ENCODE measurements around the gene ZNF432.
A peak's percentile ranks its signal among the peaks of the same experiment; 100 is the strongest.
"Not testable (repeated sequence)": the region's sequence is repeated elsewhere in the genome, so short reads cannot be mapped to it uniquely, and the experiment has no call there.

Gene ZNF432

DNA sequence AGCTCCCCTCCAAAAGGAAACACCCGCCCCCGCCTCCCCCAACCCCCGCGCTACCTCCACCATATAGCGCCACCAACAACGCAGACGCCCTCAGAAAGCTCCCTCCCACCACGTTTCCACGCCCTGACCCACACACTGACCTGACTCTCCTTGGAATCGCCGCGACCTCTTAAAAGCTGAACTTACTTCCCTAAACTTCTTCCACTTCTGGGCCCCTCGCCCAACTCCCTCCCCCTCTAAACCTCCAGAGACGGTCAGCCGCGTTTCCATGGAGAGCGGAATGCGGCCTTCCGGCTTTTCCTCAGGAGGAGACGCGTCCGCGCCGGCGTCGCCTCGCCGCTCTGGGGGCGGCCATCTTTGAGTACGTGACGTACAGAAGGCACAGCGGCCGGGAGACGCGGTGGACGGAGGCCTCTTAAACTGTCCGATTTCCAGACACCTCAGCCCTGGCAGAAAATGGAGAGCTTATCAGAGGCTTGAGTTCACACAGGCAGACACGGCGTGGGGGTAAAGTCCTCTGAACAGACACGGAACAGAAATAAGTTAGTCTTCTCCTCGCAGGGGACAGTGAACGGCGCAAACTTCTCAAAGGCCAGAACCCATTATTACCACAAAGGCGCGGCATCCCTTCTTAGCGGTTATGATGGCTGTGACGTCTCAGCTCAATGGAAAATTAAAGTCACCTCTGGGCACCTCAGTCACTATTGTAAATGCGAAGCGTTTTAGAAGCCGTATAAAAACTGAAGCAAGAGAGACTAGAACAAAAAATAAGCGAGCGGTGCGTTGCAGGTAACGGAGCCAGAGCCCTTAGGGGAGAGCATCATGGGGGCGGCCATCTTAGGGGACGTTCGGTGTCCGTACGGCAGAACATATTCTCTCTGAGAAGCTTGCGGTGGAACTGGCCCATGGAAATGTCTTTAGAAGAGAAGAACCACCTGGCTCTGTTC is at the start of gene ZNF432:
Gene ZNF432 (minus strand): TSS at position 284 of the 947 bp plus-strand sequence. CDS start 1,970 bp downstream, outside the sequence.
- peak; percentile 74 for DNase-seq (ENCODE audit: low spot score)

GRCh38 chr19:52096416-52096815 is 47.8 kb upstream of the ZNF432 start:
- not testable (repeated sequence) for DNase-seq (ENCODE audit: low spot score)

GRCh38 chr19:52095172-52096014 is 46.8 kb upstream of the ZNF432 start, which contains the start of gene ZNF841:
ZNF841 (minus strand) TSS chr19:52095765; CDS start chr19:52084801, 10,964 bp downstream.
- peak; percentile 79 for DNase-seq (ENCODE audit: low spot score)

GRCh38 chr19:52094526-52095130 is 46.0 kb upstream of the ZNF432 start:
- no peak for DNase-seq (ENCODE audit: low spot score)

DNA sequence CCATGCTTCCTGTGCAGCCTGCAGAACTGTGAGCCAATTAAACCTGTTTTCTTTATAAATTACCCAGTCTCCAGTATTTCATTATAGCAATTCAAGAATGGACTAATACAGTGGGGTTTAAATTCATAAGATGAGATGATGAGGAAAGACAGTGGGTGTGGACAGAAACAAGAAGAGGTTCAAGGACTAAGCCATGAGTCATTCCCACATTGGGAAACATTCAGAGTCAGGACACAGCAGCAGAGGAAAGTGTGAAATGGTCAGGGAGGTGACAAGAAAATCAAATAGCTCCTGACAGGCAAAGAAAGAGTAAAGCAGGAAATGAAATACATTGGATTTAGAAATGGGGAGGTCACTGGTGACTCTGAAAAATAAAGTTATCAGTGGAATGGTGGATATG is 37.8 kb upstream of the ZNF432 start:
- no peak for DNase-seq (ENCODE audit: low spot score)

- no peak for DNase-seq (ENCODE audit: low spot score)
Measured at GRCh38 chr19:52070496-52070895, 21.9 kb upstream of the ZNF432 start.

GRCh38 chr19:52069653-52070052 is 21.0 kb upstream of the ZNF432 start:
- no peak for DNase-seq (ENCODE audit: low spot score)

GRCh38 chr19:52066258-52066863 is 17.7 kb upstream of the ZNF432 start:
- no peak for DNase-seq (ENCODE audit: low spot score)

DNA sequence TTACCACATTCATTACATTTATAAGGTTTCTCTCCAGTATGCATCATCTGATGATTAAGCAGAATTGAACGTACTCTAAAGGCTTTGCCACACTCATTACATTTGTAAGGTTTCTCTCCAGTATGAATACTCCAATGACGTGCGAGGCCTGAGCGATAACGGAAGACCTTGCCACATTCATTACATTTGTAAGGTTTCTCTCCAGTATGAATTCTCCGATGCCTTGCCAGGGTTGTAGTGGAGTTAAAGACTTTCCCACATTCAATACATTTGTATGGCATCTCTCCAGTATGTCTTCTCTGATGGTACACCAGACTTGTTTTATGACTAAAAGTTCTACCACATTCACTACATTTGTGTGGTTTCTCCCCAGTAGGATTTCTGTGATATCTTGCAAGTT is 16.8 kb upstream of the ZNF432 start:
- no peak for DNase-seq (ENCODE audit: low spot score)

- DNase-seq (ENCODE audit: low spot score) = not testable (repeated sequence)
Measured at GRCh38 chr19:52056480-52056879, 7.8 kb upstream of the ZNF432 start.

DNA sequence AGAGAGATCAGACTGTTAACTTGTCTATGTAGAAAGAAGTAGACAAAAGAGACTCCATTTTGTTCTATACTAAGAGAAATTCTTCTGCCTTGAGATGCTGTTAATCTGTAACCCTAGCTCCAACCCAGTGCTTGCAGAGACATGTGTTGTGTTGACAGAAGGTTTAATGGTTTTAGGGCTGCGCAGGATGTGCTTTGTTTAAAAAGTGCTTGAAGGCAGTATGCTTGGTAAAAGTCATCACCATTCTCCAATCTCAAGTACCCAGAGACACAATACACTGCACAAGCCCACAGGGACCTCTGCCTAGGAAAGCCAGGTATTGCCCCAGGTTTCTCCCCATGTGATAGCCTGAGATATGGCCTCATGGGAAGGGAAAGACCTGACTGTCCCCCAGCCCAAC is 3.1 kb upstream of the ZNF432 start:
- DNase-seq (ENCODE audit: low spot score) = not testable (repeated sequence)

GRCh38 chr19:52039169-52039568 is 9.5 kb downstream of the ZNF432 start:
- no peak for DNase-seq (ENCODE audit: low spot score)

- DNase-seq (ENCODE audit: low spot score) = no peak
Measured at GRCh38 chr19:52034051-52034728, 14.4 kb downstream of the ZNF432 start.

GRCh38 chr19:52028780-52029123 is 19.9 kb downstream of the ZNF432 start:
- DNase-seq (ENCODE audit: low spot score) = no peak

GRCh38 chr19:52028027-52028779 is 20.4 kb downstream of the ZNF432 start, which contains the start of gene ZNF614:
ZNF614 (minus strand) TSS chr19:52028379; CDS start chr19:52025745, 2,634 bp downstream.
- peak; percentile 73 for DNase-seq (ENCODE audit: low spot score)

DNA sequence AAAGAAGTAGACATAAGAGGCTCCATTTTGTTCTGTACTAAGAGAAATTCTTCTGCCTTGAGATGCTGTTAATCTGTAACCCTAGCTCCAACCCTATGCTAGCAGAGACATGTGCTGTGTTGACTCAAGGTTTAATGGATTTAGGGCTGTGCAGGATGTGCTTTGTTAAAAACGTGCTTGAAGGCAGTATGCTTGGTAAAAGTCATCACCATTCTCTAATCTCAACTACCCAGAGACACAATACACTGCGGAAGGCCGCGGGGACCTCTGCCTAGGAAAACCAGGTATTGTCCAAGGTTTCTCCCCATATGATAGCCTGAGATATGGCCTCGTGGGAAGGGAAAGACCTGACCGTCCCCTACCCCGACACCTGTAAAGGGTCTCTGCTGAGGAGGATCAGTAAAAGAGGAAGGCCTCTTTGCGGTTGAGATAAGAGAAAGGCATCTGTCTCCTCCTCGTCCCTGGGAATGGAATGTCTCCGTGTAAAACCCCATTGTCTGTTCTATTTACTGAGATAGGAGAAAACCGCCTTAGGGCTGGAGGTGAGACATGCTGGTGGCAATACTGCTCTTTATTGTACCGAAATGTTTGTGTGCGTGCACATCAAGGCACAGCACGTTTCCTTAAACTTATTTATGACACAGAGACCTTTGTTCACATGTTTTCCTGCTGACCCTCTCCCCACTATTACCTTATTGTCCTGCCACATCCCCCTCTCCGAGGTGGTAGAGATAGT is 22.2 kb downstream of the ZNF432 start:
- not testable (repeated sequence) for DNase-seq (ENCODE audit: low spot score)

DNA sequence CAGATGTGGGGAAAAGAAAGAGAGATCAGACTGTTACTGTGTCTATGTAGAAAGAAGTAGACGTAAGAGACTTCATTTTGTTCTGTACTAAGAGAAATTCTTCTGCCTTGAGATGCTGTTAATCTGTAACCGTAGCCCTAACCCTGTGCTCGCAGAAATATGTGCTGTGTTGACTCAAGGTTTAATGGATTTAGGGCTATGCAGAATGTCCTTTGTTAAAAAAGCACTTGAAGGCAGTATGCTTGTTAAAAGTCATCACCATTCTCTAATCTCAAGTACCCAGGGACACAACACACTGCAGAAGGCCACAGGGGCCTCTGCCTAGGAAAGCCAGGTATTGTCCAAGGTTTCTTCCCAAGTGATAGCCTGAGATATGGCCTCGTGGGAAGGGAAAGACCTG is 24.2 kb downstream of the ZNF432 start:
- not testable (repeated sequence) for DNase-seq (ENCODE audit: low spot score)

- DNase-seq (ENCODE audit: low spot score) = no peak
Measured at GRCh38 chr19:52022193-52022592, 26.4 kb downstream of the ZNF432 start.

GRCh38 chr19:52020506-52020905 is 28.1 kb downstream of the ZNF432 start:
- DNase-seq (ENCODE audit: low spot score) = no peak

- no peak for DNase-seq (ENCODE audit: low spot score)
Measured at GRCh38 chr19:52010674-52011073, 38.0 kb downstream of the ZNF432 start.
